AG09309 (cell line): ENCODE data around the gene CYB561A3.

Experiments
- DNase-seq: peaks from one replicate; pipeline ENCODE4 v3.0.0-alpha.2; 2010; ENCODE audit warnings: low read depth
- H3K4me3 ChIP-seq: 2 replicates; pipeline ENCODE4 v1.5.1; 2011; ENCODE audit warnings: mild to moderate bottlenecking, low read depth, low read length, moderate library complexity; ENCODE audit not compliant: control insufficient read depth
- CTCF ChIP-seq: IDR thresholded peaks from 2 replicates; pipeline ENCODE4 v1.5.1; 2011; ENCODE audit warnings: mild to moderate bottlenecking, low read depth, low read length, inconsistent platforms; ENCODE audit not compliant: insufficient read depth, control insufficient read depth; ENCODE audit errors: missing control alignments

Gene CYB561A3

GRCh38 chr11:61340979-61341378 is 20.7 kb downstream of the CYB561A3 start:
- DNase-seq, result no peak
- H3K4me3 ChIP-seq, result no peak overlapping the region
- no peak for TF ChIP-seq CTCF

GRCh38 chr11:61339490-61339878 is 22.2 kb downstream of the CYB561A3 start:
- H3K4me3 ChIP-seq, result no peak overlapping the region
- no peak for DNase-seq
- no peak for TF ChIP-seq CTCF

- TF ChIP-seq CTCF, result no peak
Observed at GRCh38 chr11:61338783-61339489, 22.7 kb downstream of the CYB561A3 start.

GRCh38 chr11:61337706-61338470 is 23.8 kb downstream of the CYB561A3 start:
- H3K4me3 ChIP-seq, result no peak overlapping the region
- no peak for TF ChIP-seq CTCF
- DNase-seq, result no peak

More at GRCh38 chr11:61338783-61339489, 22.7 kb downstream of the CYB561A3 start:
- no peak for DNase-seq
- H3K4me3 ChIP-seq, result no peak overlapping the region

- H3K4me3 ChIP-seq, result no peak overlapping the region
- no peak for DNase-seq
- peak; percentile 99 for TF ChIP-seq CTCF
Observed at GRCh38 chr11:61336171-61336935, 25.3 kb downstream of the CYB561A3 start.

GRCh38 chr11:61335355-61335710 is 26.3 kb downstream of the CYB561A3 start:
- no peak for TF ChIP-seq CTCF
- no peak for DNase-seq
- no peak overlapping the region for H3K4me3 ChIP-seq
